Tibial artery (tissue), 4 donors: ENCODE results near the gene ZNF512.
"Not testable (repeated sequence)": the region's sequence is repeated elsewhere in the genome, so short reads cannot be mapped to it uniquely, and the experiment has no call there.

ENCODE experiments used
- DNase-seq, 2 donors: peaks; one replicate each; pipeline ENCODE4 v3.0.0-alpha.2; 2019
- H3K27ac ChIP-seq, 2 donors: fragments of 200-600 bp; sonication (generic) in 1 of 2; 1 replicate in 1 of 2; 2 replicates in 1 of 2; pipeline ENCODE4 v1.5.1; 2018 to 2019; ENCODE audit warnings: mild to moderate bottlenecking in 1 of 2
- H3K27me3 ChIP-seq, 2 donors: fragments of 200-600 bp; sonication (generic) in 1 of 2; one replicate each; pipeline versions ENCODE4 v1.5.1 to v1.6.0; 2016 to 2019
- H3K36me3 ChIP-seq, 3 donors: fragments of 200-600 bp; sonication (generic) in 2 of 3; one replicate each; pipeline ENCODE4 v1.5.1; 2016 to 2019; ENCODE audit warnings: mild to moderate bottlenecking in 2 of 3
- H3K4me1 ChIP-seq, 4 donors: fragments of 200-600 bp; sonication (generic) in 2 of 4; 1 replicate in 3 of 4; 2 replicates in 1 of 4; pipeline ENCODE4 v1.5.1; 2016 to 2019
- H3K4me3 ChIP-seq, 2 donors: fragments of 200-600 bp; sonication (generic) in 1 of 2; 1 replicate in 1 of 2; 2 replicates in 1 of 2; pipeline ENCODE4 v1.5.1; 2018 to 2019; ENCODE audit warnings: mild to moderate bottlenecking in 2 of 2
- H3K9me3 ChIP-seq, 3 donors: fragments of 200-600 bp; sonication (generic) in 1 of 3; one replicate each; pipeline ENCODE4 v1.5.1; 2016 to 2019
- intact Hi-C: fragments of 100-400 bp; cut with DNase I; formaldehyde crosslinking; loops from one replicate; pipeline ENCODE4 v1.15.0; 2023; ENCODE audit warnings: low total_unique reads
- TF ChIP-seq, protein P1 (sequence below), 2 experiments: fragments of 200-600 bp in 1 of 2; fragments of 450-650 bp in 1 of 2; IDR thresholded peaks; one replicate each; pipeline ENCODE4 v1.5.1; 2017 to 2019; ENCODE audit warnings: antibody characterized with exemption in 2 of 2, mild to moderate bottlenecking in 1 of 2, moderate library complexity in 1 of 2

Gene ZNF512

DNA sequence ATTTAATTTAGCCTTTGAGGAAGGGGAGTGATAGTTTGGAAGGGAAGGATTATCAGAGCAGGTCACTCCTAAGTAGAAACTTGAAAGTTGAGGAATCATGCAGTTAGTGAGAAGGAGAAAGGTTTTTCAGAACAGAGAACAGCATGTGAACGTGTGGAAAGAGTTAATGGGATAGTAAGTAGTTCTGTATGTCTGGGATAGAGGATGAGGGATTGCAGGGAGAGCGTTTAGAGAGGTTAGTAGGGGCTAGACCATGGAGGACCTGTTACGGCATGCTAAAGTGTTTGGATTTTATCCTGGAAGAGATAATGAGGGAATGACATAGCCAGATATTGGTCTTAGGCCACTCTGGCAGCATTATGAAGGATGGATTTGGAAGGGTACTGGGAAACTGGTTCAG is 1.8 kb downstream of the ZNF512 start:
- no peaks in the 10 kb centered on the region for H3K36me3 ChIP-seq
- H3K9me3 ChIP-seq = peaks cover 0 to 12% (median 3%) of the 10 kb centered on the region in 3 donors
- no peak overlapping the region for H3K27ac ChIP-seq
- H3K27me3 ChIP-seq = no peaks in the 10 kb centered on the region
- H3K4me3 ChIP-seq = no peak overlapping the region
- intact Hi-C loops = loop anchor here (10.0 kb wide), 1 partner anchor 90 kb away; the partner anchor contains the start of genes FNDC4 and GCKR
- peaks cover 0 to 44% (median 17%) of the 10 kb centered on the region in 4 donors for H3K4me1 ChIP-seq
- TF ChIP-seq, protein P1, sequence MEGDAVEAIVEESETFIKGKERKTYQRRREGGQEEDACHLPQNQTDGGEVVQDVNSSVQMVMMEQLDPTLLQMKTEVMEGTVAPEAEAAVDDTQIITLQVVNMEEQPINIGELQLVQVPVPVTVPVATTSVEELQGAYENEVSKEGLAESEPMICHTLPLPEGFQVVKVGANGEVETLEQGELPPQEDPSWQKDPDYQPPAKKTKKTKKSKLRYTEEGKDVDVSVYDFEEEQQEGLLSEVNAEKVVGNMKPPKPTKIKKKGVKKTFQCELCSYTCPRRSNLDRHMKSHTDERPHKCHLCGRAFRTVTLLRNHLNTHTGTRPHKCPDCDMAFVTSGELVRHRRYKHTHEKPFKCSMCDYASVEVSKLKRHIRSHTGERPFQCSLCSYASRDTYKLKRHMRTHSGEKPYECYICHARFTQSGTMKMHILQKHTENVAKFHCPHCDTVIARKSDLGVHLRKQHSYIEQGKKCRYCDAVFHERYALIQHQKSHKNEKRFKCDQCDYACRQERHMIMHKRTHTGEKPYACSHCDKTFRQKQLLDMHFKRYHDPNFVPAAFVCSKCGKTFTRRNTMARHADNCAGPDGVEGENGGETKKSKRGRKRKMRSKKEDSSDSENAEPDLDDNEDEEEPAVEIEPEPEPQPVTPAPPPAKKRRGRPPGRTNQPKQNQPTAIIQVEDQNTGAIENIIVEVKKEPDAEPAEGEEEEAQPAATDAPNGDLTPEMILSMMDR (IDR thresholded peaks at IDR 0.05) = no peak
- DNase-seq = no peak

DNA sequence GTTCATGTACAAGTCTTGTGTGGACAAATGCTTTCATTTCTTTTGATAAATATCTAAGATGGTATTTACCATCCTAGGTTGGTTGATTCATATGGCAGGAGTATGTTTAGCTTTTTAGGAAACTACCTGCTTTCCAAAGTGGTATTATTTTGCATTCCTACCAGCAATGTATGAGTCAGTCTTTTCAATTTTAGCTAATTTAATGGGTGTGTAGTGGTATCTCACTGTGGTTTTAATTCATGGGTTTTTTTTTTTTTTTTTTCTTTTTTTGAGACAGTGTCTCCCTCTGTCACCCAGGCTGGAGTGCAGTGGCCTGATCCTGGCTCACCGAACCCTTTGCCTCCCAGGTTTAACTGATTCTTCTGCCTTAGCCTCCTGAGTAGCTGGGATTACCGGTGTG is 4.2 kb downstream of the ZNF512 start:
- H3K27me3 ChIP-seq = no peaks in the 10 kb centered on the region
- intact Hi-C loops = loop anchor here (10.0 kb wide), 1 partner anchor 92 kb away; the partner anchor contains the start of genes FNDC4 and GCKR
- TF ChIP-seq, protein P1 (IDR thresholded peaks at IDR 0.05) = no peak
- no peak overlapping the region for H3K4me3 ChIP-seq
- DNase-seq = no peak
- no peak overlapping the region for H3K27ac ChIP-seq
- peaks cover 0 to 5% (median 0%) of the 10 kb centered on the region in 3 donors for H3K36me3 ChIP-seq
- peaks cover 0 to 8% (median 3%) of the 10 kb centered on the region in 3 donors for H3K9me3 ChIP-seq
- H3K4me1 ChIP-seq = peaks cover 0 to 44% (median 17%) of the 10 kb centered on the region in 4 donors

DNA sequence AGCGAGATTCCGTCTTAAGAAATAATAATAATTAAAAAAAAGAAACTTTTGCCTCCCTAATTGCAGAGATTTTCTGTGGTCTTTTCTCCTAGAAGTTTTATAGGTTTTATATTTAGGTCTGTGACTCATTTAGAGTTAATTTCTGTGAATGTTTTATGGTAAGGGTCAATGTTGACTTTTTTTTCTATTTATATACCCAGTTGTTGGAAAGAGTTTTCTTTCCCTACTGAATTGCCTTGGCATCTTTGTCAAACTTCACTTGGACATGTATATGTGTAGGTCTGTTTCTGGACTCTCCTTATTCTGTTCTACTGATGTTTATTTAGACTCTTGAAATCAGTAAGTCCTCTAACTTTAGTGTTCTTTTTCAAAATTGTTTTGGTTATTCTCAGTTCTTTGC is 5.5 kb downstream of the ZNF512 start:
- Histone ChIP-seq H3K36me3 (peaks cover 0 to 5% (median 0%) of the 10 kb centered on the region in 3 donors), H3K27me3 (no peaks in the 10 kb centered on the region), H3K9me3 (peaks cover 0 to 8% (median 3%) of the 10 kb centered on the region in 3 donors), H3K4me1 (peaks cover 0 to 38% (median 15%) of the 10 kb centered on the region in 4 donors), H3K4me3 (no peak overlapping the region), H3K27ac (no peak overlapping the region)
- intact Hi-C loops = loop anchor here (10.0 kb wide), 1 partner anchor 94 kb away; the partner anchor contains the start of genes FNDC4 and GCKR
- no peak for DNase-seq
- TF ChIP-seq, protein P1 (IDR thresholded peaks at IDR 0.05) = no peak

DNA sequence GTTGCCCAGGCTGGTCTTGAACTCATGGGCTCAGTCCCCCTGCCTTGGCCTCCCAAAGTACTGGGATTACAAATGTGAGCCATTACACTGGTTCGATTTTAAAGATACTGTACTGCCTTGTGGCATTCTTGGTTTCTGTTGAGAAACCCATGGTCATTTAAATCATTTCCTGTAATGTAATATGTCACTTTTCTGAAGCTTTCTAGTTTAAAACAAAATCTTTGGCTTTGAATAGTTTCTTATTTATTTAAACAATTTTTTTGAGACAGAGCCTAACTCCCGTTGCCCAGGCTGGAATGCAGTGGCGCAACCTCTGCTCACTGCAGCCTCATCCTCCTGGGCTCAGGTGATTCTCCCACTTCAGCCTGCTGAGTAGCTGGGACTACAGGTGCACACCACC is 8.9 kb downstream of the ZNF512 start:
- DNase-seq = no peak
- intact Hi-C loops = no loop called here
- Histone ChIP-seq H3K9me3 (peaks cover 0 to 15% (median 8%) of the 10 kb centered on the region in 3 donors), H3K27me3 (no peaks in the 10 kb centered on the region), H3K4me1 (peaks cover 0 to 8% (median 0%) of the 10 kb centered on the region in 4 donors), H3K4me3 (no peak overlapping the region), H3K27ac (no peak overlapping the region), H3K36me3 (peaks cover 9 to 16% (median 11%) of the 10 kb centered on the region in 3 donors)
- TF ChIP-seq, protein P1 (IDR thresholded peaks at IDR 0.05) = no peak

GRCh38 chr2:27593240-27593639 is 10.4 kb downstream of the ZNF512 start:
- no peak overlapping the region for H3K4me3 ChIP-seq
- peaks cover 9 to 17% (median 11%) of the 10 kb centered on the region in 3 donors for H3K36me3 ChIP-seq
- intact Hi-C loops = no loop called here
- no peak for DNase-seq
- no peaks in the 10 kb centered on the region for H3K27me3 ChIP-seq
- TF ChIP-seq, protein P1 (IDR thresholded peaks at IDR 0.05) = no peak
- no peak overlapping the region for H3K27ac ChIP-seq
- peaks cover 0 to 15% (median 8%) of the 10 kb centered on the region in 3 donors for H3K9me3 ChIP-seq
- H3K4me1 ChIP-seq = peaks cover 0 to 4% (median 1%) of the 10 kb centered on the region in 4 donors

DNA sequence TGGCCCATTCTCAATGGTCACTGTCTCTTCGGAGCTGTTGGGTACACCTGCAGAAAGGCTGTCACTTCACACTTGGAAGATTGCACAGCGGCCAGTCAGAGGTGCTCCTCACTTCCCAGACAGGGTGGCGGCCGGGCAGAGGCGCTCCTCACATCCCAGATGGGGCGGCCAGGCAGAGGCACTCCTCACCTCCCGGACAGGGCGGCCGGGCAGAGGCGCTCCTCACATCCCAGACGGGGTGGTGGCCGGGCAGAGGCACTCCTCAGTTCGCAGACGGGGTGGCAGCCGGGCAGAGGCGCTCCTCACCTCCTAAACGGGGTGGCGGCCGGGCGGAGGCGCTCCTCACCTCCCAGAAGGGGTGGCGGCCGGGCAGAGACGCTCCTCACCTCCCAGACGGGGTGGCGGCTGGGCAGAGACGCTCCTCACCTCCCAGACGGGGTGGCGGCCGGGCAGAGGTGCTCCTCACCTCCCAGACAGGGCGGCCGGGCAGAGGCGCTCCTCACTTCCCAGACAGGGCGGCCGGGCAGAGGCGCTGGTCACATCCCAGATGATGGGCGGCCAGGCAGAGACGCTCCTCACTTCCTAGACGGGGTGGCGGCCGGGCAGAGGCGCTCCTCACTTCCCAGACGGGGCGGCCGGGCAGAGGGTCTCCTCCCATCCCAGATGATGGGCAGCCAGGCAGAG is 11.3 kb downstream of the ZNF512 start:
- H3K27me3 ChIP-seq, H3K4me3 ChIP-seq, intact Hi-C loops, H3K4me1 ChIP-seq, H3K27ac ChIP-seq, DNase-seq: not testable (repeated sequence)
- H3K36me3 ChIP-seq = peaks cover 9 to 20% (median 11%) of the 10 kb centered on the region in 3 donors
- H3K9me3 ChIP-seq = peaks cover 0 to 15% (median 8%) of the 10 kb centered on the region in 3 donors

DNA sequence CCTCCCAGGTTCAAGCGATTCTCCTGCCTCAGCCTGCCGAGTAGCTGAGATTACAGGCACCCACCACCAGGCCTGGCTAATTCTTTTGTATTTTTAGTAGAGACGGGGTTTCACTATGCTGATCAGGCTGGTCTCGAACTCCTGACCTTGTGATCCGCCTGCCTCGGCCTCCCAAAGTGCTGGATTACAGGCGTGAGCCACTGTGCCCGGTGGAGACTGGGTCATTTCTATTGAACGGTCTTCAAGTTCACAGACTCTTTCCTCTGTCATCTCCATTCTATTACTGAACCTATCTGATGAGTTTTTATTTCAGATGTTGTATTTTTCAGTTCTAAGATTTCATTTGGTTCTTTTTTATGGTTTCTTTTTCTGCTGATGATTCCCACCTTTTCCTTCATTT is 12.6 kb downstream of the ZNF512 start:
- H3K27me3 ChIP-seq, H3K27ac ChIP-seq, H3K4me1 ChIP-seq, H3K4me3 ChIP-seq, DNase-seq, intact Hi-C loops: not testable (repeated sequence)
- Histone ChIP-seq H3K9me3 (peaks cover 0 to 15% (median 8%) of the 10 kb centered on the region in 3 donors), H3K36me3 (peaks cover 20 to 28% (median 22%) of the 10 kb centered on the region in 3 donors)
